ENCODE measurements around the gene NPAS3.

Gene NPAS3

DNA sequence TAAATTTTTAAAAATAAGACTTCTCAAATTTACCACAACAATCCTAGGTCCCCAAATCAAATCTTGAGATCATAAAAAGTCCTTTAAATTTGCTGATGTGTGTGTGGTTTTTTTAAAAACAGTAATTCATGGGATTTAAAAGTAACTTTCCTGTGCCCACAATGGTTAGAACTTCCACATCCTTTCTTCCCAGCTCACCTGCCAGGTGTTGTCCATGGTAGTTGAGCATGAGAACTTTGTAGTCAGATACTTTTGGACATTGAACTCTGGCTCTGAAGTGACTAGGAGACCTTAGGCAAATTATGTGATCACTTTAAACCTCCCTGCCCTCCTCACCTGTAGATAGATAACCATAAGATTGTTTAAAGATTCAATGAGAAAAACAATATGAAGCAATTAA lies 253.2 kb downstream of the NPAS3 start:
- DNase-seq = no peak

- no peak for DNase-seq
Measured at GRCh38 chr14:33194551-33194950, 255.9 kb downstream of the NPAS3 start.

DNA sequence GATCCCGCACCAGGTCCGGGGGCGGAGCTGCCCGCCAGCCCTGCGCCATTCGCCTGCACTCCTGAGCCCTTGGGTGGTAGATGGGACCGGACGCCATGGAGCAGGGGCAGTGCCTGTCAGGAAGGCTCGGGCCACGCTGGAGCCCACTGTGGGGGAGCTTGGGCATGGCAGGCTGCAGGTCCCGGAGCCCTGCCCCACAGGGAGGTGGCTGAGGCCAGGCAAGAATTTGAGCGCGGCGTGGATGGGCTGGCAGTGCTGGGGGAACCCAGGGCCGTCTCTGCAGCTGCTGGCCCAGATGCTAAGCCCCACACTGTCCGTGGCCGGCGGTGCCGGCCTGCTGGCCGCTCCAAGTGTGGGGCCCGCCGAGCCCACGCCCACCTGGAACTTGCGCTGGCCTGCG lies 260.0 kb downstream of the NPAS3 start:
- DNase-seq = no peak

GRCh38 chr14:33201116-33201515 lies 262.4 kb downstream of the NPAS3 start:
- DNase-seq = no peak

GRCh38 chr14:33206981-33207380 lies 268.3 kb downstream of the NPAS3 start:
- DNase-seq = no peak

DNA sequence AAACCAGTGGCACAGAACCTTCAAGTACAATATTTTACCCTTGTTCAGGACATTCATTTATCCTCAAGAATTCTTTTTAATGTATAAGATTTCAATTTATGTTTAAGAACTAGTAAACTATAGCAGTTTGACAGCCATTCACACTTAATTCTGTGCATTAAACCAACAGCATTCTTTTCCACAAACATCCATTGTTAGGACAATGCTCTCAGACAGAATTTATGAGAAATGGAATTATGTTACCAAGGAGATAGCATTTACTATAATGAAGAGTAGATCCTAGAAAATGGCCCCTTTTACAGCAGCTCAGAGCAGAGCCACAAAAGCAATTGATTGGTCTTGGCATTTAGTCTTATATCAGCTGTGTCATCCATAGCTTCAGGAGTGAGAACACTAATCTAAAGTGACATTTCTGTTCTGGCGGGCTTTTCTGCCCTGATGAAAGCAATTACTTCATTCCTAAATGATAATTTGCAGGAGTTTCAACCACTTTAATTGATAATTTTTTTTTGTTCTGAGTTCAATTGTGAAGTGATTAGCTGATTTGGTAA lies 268.9 kb downstream of the NPAS3 start:
- DNase-seq = no peak

GRCh38 chr14:33210311-33210710 lies 271.6 kb downstream of the NPAS3 start:
- no peak for DNase-seq

DNA sequence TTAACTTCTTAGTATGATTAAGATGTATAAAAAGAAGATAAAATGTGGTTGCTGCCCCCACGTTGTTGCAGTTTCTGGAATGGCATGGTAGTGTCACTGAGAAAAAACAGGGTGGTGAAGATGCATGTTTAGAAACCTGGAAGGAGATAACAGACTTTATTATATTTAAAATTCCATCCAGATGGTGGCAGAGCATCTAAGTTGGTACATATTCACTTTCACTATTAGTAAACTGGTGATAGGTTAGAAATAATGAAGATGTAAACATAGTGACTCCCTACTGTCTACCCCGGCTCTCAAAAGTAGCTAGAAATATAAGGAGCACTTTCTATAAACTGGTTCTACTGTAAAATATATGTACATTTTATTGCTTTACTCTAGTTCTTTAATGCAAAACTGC lies 279.3 kb downstream of the NPAS3 start:
- DNase-seq = no peak

DNA sequence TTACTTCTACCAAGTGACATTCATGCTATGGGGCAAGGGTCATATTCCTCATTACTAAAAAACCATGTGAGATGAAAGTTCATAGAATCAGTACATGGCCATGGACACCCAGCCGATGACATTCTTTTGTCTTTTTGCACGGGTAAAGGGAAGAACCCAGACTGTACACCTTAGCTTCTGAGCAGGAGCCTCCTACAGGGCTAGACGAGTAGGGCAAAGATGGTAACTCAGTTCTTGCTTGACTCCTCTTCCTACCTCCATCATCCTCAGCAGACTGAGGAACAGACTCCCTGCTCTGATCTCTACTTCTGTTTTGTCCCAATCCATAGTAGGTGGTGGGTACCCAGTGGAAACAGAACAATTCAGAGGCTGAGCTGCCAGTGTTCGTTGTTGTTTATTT lies 281.3 kb downstream of the NPAS3 start:
- no peak for DNase-seq

DNA sequence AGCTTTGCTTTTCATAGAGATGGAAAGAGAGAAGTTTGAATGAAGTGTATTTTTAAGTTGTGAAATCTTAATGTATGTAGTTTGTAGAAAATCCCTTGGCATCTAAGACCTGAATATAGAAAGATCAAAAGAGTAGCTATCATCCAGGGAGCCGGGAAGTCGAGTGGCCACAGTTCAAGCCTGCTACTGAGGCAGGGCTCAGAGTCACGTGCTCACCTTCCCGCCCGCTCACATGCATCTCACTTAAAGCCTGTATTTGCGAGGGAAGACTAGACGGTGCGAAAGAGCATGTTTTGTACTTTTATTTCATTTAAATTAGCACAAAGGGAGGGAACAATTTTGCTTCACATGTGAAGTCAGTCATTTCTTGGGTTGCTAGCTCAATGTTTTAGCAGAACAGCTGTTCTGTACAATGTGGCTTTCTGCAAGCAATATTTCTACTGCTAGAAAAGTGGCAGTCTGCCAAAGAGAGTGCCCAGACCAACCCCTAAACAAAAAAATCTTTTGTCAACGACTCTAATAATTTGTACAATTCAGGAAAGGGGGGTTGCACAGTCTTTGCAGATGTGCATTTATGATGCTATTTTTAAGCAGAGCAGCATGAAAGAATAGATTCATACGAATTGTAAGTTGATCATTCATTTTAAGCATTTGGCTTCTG lies 290.7 kb downstream of the NPAS3 start:
- DNase-seq = no peak

- no peak for DNase-seq
Measured at GRCh38 chr14:33230021-33230420, 291.3 kb downstream of the NPAS3 start.

GRCh38 chr14:33232031-33232430 lies 293.4 kb downstream of the NPAS3 start:
- no peak for DNase-seq

DNA sequence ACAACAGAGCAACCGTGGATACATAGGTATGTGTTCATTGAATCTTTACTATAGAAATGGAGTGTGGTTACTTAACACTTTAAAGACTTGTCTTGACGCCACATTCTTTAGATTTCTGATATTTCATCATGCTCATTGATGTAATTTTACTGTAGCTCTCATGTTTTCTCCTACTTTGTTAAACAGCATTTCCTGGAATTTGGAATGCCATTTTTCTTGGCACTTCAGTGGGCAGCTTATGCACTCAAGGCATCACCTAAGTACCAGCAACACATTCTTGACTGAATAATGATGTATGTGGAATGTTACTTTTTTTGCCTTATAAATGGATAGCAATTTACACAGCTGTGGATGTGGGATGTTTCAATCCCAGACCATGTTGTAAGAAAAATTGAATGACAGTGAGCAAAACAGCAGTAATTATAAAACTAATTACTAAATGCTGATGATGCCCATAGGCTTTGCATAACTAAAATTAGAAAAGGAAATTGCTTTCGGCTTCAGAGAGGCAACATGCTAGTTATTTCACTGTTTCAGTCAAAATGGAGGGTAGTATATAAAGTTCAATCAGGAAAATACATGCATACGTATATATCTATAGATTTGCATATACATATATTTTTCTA lies 298.5 kb downstream of the NPAS3 start:
- no peak for DNase-seq

DNA sequence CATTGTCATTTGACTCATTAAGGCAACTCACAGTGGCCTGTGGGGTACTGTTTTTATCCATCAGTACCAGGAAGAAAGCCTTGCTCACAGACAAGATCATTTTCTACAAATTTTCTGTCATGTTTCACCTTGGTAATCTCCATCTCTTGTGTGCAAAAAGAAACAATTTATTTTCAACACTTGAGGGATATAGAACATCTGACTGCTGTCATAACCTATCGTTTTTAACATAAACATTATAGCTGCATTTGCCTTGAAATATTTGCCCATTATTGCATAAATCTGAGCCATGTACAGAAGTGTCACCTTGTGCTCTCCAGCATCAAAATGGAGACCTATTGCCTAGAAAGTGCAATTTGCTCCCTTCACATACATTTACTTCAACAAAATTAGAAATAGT lies 300.8 kb downstream of the NPAS3 start:
- DNase-seq = no peak

DNA sequence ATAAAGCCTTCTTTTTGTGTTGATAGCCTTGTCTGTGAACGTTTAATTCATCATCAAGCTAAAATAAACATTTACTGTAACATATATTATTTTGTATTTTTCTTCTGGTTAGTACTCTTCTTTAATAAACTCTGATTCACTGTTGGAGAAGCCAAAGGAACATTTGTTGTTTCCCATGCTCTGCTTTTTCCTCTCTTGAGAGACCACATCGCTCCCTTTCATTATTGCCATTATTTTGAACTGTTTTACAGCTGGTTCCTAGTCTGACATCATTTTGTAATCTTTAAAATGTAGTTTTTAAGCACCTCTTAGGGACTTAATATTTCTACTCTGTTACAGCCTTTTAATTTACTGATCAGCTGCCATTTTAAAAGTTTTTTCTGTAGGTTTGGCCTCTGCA lies 301.8 kb downstream of the NPAS3 start:
- no peak for DNase-seq

GRCh38 chr14:33241331-33241730 lies 302.7 kb downstream of the NPAS3 start:
- DNase-seq = no peak

- DNase-seq = no peak
Measured at GRCh38 chr14:33249233-33249820, 310.6 kb downstream of the NPAS3 start.

DNA sequence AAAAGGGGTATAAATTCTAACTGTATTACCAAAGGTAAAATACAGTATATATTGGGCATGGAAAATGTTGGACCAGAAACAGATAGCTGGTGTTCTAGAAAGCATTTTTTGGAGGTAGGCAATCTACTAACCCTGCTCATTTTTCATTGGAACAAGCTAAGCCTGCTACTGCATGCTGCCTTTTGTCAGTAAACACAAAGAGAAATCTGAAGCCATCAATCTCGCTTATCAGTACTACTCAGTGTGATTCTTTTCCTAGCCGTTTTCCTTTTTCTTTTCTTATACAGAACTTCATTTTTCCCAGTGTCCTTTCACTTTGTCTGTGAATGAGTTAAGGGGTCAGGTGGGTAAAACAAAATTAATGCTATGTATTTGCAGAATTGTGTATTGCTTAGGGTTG lies 312.3 kb downstream of the NPAS3 start:
- DNase-seq = no peak

DNA sequence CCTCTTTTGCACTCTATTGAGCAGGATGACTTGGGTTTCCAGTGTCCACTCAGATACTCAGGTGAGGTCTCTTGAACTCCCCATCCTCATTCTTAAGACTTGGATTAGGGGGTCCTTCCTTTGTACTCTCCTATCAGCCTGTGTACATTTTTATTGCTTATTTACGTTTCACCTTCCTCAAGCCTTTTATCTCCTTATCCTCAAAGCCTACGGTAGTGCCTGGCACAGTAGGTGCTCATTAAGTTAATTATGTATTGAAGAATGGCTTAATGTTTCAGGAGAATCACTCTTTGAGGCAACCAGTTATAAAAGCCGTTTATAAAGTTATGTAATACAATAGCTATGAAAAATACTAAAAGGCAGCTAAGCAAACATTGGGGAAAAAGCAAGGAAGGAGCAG lies 315.7 kb downstream of the NPAS3 start:
- DNase-seq = no peak

- no peak for DNase-seq
Measured at GRCh38 chr14:33254861-33255395, 316.2 kb downstream of the NPAS3 start.

GRCh38 chr14:33257796-33258195 lies 319.1 kb downstream of the NPAS3 start:
- DNase-seq = no peak

- DNase-seq = no peak
Measured at GRCh38 chr14:33259764-33260163, 321.1 kb downstream of the NPAS3 start.

DNA sequence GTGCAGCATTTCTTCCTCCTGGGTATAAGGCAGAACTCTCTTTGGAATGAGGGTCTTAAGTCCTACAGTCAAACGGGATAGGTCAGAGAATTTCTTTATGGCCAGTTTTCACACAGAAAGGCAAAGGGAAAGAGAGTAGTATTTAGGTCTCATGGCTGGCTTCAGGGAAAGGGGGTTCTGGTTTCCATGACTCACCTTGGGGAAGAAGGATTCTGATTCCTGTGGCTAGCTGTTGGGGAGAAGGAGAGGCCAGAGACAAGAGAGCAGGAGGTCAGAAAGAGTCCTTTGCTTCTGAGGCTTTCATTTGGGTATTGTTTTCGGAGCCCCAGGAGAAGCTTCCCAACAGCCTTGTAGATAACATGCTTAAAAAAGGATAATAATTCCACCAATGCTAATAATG lies 332.5 kb downstream of the NPAS3 start:
- DNase-seq = no peak

GRCh38 chr14:33271891-33272290 lies 333.2 kb downstream of the NPAS3 start:
- no peak for DNase-seq
